ENCODE results near the gene CAPSL.
"Not testable (repeated sequence)": the region's sequence is repeated elsewhere in the genome, so short reads cannot be mapped to it uniquely, and the experiment has no call there.

The CAPSL gene

DNA sequence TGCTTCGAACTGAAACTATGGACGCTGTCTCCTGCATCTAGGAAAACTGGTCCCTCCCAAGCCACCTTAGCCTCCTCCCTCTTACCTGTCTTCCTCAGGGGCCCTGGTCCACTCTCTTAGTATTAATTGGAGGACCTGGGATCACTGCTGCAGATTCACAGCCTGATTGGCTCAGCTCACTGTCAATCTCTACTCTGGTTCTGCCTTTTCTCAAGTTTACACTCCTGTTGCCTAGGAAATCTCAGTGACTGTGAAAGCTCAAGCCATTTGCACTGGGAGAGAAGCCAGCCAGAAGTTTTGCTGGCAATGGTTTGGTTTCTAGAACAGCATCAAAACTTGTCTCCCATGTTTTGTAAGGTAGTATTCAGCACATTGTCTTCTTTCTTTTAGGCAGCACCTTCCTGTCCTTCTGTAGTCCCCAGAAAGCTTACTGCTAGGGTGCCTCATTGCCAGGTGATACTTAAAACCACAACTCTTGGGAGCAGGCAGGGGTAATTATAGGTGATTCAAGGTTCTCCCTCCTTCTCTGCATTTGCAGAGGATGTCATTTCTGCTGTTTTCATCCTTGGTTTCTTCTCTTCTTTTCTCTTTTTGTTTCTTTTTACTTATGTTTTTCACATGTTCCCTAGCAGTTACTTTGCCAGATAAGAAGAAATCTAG is at the start of gene CAPSL:
Gene CAPSL, minus strand, starts transcription at position 55 of the 660 bp plus-strand sequence. CDS start 17,502 bp downstream, outside the sequence.
- DNase-seq = no peak

DNA sequence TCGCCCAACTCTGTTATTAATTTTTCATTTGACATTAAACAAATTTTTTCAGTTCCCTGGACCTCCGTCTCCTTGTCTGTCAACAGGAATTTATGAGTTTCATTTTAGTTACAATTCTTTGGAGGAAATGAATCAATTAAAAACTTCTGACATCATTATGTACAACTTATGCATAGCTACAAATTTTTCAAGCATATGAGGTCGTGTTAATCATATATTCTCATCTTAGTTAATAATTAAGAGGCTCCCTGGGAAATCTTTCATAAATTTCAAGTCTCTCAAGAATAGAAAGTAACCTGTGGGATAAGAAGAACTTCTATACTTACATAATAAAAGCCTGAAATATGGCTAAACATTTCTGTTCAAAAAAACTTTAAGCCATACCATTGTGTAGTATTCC is 49.4 kb upstream of the CAPSL start:
- DNase-seq = no peak

DNA sequence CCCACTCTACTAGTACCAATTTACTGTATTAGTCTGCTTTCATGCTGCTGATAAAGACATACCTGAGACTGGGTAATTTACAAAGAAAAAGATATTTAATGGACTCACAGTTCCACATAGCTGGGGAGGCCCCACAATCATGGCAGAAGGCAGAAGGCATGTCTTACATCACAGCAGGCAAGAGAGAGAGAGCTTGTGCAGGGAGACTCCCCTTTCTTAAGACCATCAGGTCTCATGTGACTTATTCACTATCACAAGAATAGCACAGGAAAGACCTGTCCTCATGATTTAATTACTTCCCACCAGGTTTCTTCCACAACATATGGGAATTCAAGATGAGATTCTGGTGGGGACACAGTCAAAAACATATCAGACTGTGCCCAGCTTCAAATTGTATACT is 41.3 kb upstream of the CAPSL start:
- no peak for DNase-seq

DNA sequence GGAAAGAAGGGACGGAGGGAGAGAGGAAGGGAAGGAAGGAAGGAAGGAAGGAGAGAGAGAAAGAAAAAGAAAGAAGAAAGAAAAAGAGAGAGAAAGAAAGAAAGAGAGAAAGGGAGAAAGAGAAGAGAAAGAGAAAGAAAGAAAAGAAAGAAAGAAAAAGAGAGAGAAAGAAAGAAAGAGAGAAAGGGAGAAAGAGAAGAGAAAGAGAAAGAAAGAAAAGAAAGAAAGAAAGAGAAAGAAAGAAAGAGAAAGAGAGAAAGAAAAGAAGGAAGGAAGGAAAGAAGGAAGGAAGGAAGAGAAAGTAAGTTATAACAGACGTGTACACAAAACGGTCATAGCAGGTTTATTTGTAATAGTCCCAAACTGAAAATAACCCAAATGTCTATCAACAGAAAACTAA is 38.4 kb upstream of the CAPSL start:
- not testable (repeated sequence) for DNase-seq

DNA sequence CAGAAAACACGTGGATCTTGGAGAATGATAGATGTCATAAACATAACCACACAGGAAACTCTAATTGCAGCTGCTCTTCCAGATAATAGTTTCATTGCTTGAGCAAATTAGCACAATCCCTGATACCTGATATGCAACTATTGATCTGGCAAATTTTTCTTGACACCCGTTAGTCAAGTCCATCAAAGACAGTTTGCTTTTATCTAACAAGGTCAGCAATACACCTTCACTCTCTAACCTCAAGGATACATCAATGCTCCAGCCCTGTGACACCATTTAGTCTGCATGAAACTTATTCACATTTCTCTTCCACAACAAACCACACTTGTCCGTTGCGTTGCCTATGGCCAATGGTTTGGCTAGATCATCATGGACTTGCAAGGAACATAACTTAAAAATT is 36.1 kb upstream of the CAPSL start:
- no peak for DNase-seq

DNA sequence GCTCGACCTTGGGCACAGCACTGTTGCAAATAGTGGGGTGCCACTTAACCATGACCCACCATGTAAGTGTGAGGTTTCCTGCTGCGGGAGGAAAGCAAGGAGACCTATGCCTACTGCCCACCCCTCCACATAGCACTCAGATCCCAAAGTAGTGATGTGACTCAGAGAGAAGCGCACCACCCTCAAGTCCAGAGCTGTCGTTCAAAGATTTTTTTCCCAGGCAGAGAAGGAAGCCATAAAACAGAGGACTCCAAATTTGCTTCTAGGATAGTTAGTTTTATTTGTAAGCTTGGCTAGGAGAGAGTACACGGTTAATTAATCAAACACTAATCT is 33.4 kb upstream of the CAPSL start:
- DNase-seq = no peak

DNA sequence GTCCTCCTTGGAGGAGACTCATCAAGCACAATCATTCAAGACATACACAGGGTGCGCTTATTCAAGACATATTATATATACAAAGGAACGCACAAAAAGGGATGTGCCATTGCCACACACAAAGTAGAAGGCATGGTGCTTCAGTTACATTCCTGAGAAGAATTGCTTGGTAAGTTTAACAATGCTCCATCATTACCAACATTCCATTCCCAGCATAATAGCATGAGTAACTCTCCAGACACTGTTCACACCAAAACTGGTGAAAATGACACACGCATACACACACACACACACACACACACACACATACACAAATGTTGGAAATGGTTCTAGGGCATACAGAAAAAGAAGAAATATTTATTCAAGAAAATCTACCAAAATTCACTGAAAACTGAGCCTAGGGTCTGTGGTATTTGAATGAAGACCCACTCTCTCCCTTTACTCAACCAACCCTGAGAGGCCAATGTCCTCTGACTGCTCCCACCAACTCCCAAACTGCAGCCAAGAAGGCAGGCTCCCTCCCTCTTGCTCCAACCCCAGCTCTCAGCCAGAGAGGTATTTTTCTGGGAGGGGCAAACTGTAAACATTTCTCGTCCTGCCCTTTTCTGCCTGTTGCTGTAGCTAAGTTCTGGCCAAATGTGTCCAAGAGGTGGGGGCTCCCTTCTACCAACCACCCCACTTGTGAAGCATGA is 32.9 kb upstream of the CAPSL start:
- no peak for DNase-seq

DNA sequence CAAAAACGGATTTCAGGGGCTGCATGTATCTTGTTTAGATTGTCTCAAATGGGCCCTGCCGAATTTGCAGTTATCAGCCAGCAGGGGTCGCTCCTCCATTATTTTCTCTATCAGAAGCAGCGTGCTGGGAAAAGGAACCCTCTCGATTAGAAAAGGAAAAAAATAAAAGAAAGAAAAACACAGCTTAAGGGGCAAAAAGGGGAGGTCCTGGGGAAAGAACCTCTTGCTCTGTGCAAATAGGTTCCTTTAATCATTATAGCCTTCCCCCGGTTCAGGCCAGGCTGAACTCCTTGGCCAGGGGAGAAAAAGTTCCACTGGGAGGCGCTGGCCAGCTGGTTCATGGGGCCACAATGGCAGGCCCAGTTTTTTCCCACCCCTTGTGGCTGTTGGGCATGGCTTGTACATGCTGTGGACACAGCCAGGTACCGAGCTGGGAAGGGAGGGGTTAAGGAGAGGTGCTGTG is 25.0 kb upstream of the CAPSL start:
- no peak for DNase-seq

DNA sequence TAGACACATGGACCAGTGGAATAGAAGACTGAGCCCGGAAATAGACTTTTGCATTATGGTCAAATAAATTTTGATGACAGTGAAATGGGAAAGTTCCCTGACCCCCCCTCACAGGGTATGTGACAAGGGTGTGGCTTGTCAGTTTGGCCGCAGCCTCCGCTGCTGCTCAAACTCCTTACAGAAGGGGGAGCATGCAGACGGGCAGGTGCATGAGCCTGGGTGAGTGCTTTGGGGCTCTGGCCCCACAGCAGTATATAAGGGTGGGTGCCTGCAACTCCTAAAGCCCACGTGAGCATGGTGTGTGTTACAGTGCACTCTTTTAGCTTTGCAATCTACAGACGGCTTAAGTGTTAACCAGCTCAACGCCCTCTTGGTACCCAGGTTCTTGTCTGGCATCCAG is 21.9 kb upstream of the CAPSL start:
- DNase-seq = no peak

DNA sequence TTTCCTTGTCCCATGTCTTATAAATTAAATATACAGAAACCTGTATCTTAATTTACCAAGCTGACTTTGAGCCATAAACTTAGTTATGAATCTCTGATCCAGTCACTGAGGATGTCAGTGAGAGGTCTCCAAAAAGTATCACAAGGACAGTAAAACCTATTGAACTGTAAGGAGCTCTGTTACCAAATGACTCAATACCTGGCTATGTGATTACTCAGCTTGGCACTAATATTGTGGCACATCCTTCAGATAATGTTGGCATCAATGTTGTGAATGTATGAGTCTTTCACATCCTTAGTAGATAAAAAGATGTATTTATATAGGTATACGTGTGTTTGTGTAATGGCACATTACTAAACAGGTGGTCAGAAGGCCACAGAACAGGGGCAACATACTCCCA is 18.0 kb upstream of the CAPSL start:
- DNase-seq = no peak

DNA sequence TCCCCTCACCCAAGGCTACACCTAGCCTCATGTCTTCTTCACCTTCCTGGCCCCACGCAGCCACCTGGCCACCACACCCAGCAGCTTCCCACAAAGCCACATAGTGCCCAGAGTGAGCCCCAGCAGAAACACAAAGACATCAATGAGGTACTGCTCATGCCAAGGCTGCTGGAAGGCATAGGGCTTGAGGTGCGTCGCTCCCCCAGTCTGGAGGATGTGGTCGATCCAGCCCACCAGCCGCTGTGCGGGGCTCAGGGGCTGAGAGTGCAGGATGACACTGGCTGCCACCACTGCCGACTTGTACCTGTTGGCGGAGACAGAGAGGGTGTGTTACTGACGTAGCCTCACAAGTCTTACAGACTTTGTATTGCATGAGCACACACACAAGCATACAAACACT is 15.8 kb upstream of the CAPSL start:
- DNase-seq = no peak

DNA sequence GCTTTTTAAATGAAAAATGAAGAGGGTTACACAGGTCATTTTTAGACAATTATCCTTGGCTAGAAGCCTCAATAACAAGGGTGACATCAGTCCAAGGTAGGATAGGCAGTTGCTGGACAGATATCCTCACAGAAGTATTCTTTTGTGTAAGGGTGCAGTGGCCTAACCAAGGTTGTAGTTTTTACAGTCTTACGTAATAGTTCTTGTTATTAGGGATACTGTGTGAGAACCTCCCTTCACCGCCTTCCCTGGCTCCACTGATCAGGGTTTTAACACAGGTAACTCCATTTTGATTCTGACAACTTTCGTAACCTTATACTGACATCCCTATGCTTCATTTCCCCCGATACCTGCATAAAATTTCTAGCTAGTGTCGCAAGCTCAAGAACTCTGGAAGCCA is 8.7 kb upstream of the CAPSL start:
- DNase-seq = no peak

DNA sequence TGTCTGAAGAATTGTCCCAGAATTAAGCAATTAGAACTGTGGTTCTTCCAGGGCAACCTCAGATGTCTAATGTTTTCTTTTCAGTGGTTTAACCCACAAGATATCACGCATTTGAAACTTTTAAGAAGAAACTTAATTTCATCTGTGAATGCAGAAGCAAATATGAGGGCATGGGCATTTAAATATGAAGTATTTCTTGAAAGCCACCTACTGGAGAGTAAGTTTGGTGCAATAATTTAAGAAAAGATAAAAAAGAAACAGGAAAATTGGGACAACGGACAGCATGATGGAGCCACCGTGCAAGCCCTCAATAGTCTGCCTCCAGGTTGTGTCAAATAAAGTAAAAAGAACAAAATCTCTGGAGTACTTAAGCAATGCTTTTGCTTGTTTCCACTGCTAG is 1.2 kb upstream of the CAPSL start:
- DNase-seq = no peak

DNA sequence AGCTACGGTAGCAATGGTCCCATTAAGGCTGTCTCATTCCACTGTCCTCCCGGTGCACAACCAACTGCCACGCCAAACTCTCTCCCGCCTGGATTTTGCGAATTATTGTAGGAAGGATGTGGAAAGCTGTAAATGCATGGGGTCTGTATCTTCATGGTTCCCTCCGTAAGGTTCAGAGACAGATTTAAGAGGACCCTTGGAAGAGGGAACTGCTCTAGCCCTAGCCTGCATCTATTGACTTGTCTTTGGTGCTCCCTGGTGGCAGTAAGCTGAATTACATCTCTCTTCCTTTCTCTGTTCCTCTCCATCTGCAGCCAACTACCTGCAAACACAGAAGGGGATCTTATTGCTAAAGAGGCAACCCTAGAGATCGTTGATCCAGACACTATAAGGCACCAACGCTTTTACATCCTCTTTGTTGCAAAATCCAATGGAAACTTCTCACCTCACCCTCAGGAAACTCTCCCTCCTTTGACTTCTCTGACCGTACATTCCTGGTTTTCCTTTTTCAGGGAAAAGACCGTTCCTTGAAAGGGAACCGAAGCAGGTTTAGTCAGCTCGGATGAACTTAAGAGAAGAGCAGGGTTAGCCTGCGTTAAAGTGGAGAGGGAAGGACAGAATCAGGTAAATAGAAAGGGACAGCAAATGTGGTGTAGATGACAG is 11.9 kb downstream of the CAPSL start:
- DNase-seq = no peak

DNA sequence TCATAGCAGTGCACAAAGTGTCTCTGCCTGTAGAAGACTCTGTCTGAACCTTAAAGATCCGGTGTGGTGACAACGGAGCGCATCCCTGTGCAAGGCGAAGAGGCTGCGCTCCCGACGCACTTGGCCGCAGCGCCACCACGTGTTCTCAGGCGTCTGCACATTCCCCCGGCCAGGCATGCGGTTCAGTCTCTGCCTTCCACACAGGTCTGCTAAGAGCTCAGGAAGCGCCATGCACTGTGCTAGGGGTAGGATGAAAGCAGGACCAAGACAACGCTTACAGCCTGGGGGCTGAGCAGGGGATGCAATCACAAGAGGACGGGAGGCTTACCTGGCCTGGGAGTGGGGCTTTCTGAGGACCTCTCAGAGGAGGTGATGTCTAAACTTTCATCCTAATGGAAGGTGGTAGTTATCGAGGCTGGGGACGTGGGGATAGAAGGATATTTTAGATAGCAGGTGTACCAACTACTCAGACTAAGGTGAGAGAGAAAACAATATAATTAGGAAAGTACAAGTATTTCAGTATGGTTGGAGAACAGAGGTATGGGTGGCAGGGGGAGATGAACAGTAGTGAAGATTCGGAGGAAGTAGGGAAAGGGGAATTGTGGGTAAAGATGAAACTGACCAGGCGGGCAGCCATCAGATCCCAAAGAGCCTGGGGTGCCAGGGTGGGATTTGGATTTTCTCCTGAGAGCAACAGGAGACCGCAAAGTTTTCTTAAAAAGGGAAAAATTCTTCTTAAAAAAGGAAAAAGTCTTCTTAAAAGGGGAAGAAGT is 13.3 kb downstream of the CAPSL start:
- no peak for DNase-seq

DNA sequence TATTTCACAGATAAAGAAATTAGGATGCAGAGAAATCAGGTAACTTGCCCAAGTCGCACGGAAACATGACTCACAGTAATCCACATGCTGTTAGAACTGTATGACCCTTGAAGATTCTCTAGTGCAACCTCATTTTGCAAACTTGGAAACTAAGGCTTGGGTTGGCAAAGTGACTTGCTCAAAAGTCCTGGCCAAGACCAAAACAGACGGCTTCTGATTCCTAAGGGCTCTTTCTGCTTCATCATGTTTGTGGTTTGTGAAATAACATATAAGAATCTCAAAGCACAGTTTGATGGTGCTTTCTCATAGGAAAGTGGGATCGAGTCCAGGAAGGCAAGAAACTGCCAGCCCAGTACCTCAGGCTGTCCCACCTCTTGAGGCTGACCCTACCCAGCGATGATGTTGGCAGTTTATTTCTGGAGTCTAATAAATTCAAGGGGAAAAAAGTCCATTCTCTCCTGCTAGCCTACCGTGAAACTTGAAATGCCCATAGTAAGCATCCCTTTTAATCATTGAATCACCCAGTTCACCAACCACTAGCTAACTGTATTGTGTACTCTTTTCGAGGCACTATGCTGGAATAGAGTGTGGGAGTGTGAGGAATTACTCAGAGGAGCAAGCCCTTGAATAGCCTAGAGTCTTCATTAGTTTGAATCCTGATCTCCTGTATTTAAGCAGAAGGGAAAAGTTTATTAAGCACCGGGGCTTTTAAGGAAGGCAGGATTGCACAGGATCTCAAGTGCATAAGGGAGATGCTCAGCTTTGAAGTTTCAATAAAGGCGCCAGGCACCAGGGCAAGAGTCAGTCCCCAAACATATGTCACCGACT is 14.1 kb downstream of the CAPSL start:
- no peak for DNase-seq

DNA sequence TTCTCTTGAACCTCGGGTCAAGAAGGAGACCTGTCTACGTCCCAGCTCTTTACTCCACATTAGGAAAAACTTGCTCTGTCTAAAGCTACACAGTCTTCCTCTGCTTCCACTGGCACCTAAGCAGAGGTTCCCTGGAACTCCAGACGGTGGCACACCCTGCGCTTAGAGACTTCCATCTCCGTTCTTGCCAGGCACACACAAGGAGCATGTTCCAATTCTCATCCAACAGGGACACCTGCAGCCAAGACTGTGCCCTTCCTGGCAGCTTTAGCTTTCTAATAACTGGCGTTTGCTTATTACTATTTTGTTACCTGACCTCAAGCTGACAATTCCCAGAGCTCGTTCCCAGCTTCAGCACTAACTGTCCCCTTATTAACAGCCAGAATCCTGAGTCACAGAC is 16.0 kb downstream of the CAPSL start:
- no peak for DNase-seq

DNA sequence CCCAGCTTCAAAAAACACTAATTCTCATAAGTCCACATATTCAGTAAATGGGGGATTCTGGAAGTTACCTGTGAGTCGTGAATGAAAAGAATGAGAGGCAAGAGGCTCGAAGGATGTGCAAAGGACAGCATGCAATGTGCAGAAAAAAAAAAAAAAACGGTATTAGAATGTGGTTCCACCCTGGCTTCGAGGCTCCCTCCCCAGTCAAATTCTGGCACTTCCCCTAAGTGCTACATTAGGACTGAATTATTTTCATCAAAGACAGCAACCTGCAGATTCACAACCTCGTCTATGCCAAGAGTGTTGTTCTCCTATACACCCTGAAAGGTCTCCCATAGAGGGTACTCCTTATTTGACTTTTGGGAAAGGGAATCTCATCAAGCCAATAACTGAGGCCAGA is 16.5 kb downstream of the CAPSL start:
- no peak for DNase-seq

DNA sequence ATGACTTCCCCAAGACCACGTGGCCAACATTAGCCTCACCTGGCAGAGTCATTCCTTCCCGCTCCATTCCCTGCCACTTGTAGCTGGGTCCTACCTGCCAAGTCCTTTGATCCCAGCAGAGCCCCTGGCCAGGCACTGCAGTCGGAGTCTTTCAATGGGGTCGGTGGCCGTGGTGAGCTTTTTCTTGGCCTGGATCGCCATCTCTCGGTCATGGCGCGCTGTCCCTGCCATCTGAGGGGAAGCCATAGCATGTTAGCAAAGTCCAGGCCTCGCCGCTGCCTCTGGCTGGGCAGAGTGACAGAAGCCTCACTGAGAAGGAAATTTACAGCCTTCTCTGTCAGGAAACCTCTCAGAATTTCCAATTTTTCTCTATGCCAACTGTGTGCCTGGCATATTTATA is 17.5 kb downstream of the CAPSL start:
- DNase-seq = no peak

DNA sequence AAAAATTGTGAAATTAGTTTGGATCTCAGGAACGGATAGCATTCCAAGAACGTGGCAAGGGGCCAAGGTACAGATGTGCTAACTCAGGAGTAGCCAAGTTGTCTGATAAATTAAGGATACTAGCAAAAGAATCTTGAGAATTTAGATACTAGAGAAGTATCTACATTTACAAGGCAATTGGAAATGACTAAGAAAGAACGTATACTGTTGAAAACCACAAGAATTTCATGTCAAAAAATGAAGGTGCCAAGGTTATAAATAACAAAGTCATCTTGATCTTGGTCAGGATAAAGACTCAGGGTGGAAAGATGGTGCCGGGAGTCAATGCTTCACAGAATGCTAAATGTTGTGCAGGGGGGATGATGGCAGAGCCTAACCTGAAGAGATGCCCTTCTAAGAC is 19.2 kb downstream of the CAPSL start:
- no peak for DNase-seq

DNA sequence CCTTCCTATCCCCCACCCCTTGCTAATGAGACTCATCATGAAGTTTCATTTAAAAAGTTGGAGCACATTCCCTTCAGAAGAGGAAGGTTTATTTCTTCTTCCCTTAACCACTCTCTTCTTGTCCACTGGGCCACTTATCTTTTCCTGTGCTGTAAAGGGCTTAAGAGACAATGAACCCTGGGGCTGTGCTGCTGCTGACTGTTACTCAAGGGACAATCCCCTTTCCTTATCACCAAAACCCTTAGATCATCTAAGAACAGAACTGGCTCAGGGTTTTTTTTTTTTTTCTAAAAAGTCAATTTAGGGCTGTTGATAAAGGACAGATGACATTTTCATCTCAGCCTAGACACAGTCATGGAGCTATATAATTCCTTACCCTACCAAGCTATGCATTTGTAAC is 29.6 kb downstream of the CAPSL start:
- no peak for DNase-seq

DNA sequence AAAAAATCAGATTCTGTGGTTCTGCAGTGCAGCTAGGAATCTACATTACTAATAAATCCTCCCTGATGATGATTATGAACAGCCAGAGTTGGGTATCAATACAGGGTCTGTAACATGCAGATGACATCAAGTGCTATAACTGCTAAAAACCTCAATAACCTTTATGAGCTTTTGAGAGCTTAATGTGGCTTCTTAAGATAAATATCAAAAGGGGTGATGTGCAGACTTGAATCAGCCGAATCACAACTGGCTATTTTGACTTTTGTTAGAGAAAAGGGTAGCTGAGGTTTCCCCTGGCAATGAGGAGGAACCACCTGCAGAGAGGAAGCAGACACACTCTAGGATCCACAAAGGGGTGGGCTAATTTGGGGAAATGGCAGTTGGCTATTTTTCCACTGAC is 30.2 kb downstream of the CAPSL start:
- no peak for DNase-seq
